GM21381 (cell line): Measurements from ENCODE around the gene CACNA1I.

Source experiments
- ATAC-seq: cut with Tn5 transposase; IDR thresholded peaks from one replicate; pipeline ENCODE4 v1.9.1; 2021; ENCODE audit warnings: mild to moderate bottlenecking, moderate library complexity; ENCODE audit not compliant: unreplicated experiment

CACNA1I gene

GRCh38 chr22:39646398-39647063 is 76.0 kb downstream of the CACNA1I start:
- no peak for ATAC-seq

GRCh38 chr22:39647836-39648629 is 77.5 kb downstream of the CACNA1I start:
- no peak for ATAC-seq

- ATAC-seq = no peak
Measured at GRCh38 chr22:39648630-39648950, 78.0 kb downstream of the CACNA1I start.

- no peak for ATAC-seq
Measured at GRCh38 chr22:39649500-39650089, 79.0 kb downstream of the CACNA1I start.

- ATAC-seq = no peak
Measured at GRCh38 chr22:39651053-39651996, 80.8 kb downstream of the CACNA1I start.

- no peak for ATAC-seq
Measured at GRCh38 chr22:39652990-39653786, 82.6 kb downstream of the CACNA1I start.

- ATAC-seq = no peak
Measured at GRCh38 chr22:39653787-39654077, 83.2 kb downstream of the CACNA1I start.

- ATAC-seq = no peak
Measured at GRCh38 chr22:39654131-39654926, 83.8 kb downstream of the CACNA1I start.

- ATAC-seq = no peak
Measured at GRCh38 chr22:39655004-39655579, 84.5 kb downstream of the CACNA1I start.

GRCh38 chr22:39655831-39656230 is 85.3 kb downstream of the CACNA1I start:
- no peak for ATAC-seq

GRCh38 chr22:39656495-39657490 is 86.2 kb downstream of the CACNA1I start:
- ATAC-seq = no peak

- ATAC-seq = no peak
Measured at GRCh38 chr22:39658367-39658766, 87.8 kb downstream of the CACNA1I start.

GRCh38 chr22:39658806-39659463 is 88.4 kb downstream of the CACNA1I start:
- ATAC-seq = no peak

GRCh38 chr22:39661501-39661841 is 90.9 kb downstream of the CACNA1I start:
- ATAC-seq = no peak

GRCh38 chr22:39661842-39662685 is 91.5 kb downstream of the CACNA1I start:
- no peak for ATAC-seq

GRCh38 chr22:39662686-39663052 is 92.1 kb downstream of the CACNA1I start:
- ATAC-seq = no peak

GRCh38 chr22:39663751-39664150 is 93.2 kb downstream of the CACNA1I start:
- ATAC-seq = no peak
